ENCODE measurements around the gene NDE1.
"Not testable (repeated sequence)": the region's sequence is repeated elsewhere in the genome, so short reads cannot be mapped to it uniquely, and the experiment has no call there.

NDE1 gene

DNA sequence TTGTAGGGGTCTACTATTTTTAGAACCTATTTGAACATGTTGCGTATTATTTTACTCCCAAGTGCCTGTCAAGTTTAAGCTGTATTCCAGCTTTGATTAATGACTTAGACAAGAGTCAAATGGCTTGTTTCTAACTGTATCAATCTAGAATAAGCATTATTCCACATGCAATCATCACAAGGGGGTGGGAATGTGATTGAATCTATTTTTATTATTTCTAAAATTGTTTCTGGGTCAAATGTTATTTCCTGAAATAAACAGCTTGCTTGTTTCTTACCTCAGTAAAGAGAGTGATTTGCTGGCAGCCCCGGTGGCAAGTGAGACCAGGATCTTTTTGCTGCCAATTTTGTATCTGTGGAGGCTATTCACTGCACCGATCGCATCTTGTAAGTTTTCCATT is 28.6 kb upstream of the NDE1 start:
- no peak for DNase-seq

DNA sequence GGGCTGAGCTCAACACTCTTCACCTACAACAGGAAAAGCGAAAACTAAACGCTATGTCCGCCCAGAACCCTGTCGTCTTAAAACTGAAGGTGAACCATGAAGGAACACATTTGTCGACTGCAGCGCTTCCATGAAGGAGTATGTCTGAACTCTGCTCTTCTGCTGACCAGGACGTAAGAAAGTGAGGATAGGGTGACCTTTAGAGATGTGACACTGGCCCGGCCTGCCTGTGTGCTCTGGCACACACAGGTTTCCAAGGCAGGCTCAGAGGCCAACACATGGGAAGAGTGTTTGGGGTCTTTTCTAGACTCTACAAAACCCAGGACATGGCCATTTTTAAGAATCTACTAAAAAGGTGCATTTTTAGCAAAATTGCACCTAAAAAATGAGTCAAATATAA is 28.2 kb upstream of the NDE1 start:
- no peak for DNase-seq

DNA sequence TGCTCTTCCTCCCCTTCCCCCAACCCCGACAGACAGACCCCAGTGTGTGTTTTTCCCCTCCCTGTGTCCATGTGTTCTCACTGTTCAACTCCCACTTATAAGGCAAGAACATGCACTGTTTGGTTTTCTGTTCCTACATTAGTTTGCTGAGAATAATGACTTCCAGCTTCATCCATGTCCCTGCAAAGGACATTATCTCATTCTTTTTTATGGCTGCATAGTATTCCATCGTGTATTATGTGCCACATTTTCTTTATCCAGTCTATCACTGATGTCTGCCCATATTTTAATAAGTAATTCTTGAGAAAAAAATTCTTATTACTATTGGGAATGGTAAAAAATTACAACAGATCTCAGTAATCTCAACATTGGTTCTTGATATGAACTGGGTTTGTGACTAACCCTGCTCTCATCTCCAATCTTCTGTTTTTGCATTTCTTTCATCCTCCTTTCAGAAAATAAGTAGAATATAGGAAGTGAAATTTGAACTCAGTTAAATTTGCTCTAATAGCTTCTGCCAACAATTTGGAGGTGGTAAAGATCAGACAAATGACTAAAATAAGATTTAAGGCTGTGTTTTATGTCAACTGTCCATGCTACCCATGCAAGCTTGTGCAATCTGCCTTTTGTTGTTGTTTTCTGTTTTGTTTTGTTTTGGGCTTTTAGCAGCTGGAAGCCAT is 18.2 kb upstream of the NDE1 start:
- no peak for DNase-seq

DNA sequence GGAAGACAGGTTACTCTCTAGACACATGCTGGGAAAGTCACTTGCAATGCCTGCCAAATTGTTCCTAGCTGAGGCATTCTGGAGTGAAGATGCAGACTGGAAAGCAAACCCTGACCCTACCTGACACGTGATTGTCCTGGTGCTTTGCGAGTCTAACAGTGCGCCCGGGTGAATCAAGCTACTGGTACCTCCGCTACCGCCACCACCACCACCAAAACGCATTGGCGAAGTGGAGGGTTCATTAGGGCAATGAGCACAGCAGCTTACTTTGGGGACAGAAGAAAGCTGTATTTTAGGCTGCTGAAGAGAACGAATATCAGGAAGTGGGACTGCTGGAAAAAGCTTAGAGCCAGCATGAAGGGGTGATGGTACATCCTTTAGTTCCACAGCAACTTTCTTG is 14.1 kb upstream of the NDE1 start:
- no peak for DNase-seq

DNA sequence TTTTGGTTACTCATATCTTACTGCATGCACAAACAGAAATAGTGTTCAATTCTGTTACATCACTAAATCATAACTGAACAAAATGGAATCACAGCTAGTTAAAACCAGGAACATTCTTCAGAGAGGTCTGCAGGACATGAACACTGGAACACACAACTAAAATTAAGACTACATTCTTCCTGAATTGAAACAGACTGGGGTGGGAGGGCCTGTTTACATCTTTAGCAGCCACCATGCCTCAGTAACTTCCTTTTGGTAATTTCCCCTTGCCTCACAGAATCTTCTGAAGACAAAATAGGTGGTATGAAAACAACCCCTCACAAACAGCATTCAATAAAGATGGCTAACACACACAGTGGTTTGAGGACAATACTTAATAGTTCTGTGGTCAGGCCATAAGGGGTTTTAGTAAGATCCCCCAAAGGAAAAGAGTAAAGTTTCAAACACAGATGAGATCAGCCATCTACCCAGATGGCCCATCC is 13.6 kb upstream of the NDE1 start:
- DNase-seq = no peak

DNA sequence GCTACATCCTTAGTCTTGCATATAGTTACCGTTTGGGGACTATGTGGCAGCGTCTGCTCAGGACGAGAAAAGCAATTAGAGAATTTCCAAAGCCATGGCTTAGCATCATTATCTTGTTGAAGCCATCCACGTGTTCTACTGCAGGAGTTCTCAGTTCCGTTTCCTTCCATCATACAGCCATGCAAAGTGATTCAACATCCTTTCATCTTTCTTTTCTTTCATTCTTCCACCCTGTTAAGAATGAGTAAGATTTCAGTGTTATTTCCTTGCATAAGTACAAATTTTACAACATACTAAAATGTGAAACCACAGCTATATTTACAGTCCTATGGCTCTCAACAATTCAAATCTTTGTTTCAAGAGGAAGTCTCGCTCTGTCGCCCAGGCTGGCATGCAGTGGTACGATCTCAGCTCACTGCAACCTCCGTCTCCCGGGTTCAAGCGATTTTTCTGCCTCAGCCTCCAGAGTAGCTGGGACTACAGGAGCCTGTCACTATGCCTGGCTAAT is 10.9 kb upstream of the NDE1 start:
- no peak for DNase-seq

DNA sequence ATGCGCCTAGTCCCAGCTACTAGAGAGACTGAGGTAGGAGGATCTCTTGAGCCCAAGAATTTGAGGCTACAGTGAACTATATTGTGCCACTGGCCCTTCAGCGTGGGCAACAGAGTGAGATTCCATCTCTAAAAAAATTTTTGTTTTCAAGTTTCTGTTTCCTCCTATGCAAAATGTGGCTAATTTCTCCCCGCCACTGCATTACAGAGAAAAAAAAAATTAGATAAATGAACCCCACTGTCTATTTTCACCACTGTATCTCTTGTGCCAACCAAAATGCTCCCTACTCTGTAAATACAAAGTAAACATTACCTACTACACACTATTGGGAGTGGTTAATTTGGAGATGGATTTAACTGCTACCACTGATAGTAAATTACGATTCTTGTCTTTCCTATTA is 9.1 kb upstream of the NDE1 start:
- no peak for DNase-seq

DNA sequence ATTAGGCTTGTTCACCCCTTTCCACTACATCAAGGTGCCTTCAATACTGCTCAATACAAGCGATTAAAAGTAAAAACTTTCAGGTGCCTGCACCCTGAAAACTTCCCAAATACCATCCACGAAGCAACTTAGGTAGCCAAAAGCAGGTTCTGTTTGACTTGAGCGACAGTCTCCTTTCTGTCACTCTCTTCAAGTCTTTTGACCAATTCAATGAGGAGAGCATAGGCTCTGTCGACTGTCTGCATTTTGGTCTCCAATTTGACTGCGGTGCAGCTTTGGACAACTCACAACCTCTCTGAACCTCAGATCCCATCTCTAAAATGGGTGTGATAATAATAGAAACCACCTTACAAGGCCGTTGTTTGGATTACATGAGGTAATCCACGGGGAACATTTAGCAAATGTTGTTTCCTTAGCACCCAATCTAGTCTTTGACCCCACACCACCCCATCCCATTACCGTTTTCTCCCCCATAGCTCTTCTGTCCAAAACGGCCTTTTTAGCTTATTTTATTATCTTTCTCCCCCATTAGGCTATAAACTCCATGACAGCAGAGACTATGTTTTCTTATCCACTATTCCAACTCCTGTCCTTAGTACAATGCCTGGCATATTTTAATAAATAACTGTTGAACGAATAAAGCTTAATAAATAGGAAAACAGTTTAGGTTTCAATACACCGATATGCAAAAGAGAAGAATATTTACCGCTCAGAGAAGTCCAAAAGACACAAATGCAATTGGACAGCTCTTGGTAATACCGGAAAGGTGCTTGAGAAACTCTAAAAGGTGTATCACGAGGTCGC is 8.1 kb upstream of the NDE1 start:
- no peak for DNase-seq

DNA sequence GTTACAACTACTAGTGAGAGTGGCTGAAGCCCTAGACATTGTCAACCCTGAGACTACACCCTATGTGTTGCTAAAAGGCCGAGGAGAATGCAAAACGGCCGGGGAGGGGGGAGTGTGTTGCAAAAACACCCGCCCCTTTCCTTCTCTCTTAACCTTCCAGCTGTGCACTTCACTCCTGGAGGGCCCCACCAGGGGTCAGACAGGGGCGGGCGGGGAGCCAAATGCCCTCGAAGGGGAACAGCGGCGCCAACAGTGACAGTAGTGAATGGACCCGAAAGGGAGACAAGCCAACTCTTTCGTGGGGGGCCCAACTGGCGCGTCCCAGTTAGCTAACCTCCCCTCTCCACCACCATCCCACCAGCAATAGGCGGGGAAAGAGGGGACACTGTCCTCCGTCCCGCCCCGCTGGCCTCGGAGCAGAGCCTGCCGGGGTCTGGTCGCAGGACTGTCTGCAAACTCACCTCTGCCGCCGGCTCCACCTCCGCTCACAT is 7.4 kb upstream of the NDE1 start:
- DNase-seq = peak; percentile 56 to 64

DNA sequence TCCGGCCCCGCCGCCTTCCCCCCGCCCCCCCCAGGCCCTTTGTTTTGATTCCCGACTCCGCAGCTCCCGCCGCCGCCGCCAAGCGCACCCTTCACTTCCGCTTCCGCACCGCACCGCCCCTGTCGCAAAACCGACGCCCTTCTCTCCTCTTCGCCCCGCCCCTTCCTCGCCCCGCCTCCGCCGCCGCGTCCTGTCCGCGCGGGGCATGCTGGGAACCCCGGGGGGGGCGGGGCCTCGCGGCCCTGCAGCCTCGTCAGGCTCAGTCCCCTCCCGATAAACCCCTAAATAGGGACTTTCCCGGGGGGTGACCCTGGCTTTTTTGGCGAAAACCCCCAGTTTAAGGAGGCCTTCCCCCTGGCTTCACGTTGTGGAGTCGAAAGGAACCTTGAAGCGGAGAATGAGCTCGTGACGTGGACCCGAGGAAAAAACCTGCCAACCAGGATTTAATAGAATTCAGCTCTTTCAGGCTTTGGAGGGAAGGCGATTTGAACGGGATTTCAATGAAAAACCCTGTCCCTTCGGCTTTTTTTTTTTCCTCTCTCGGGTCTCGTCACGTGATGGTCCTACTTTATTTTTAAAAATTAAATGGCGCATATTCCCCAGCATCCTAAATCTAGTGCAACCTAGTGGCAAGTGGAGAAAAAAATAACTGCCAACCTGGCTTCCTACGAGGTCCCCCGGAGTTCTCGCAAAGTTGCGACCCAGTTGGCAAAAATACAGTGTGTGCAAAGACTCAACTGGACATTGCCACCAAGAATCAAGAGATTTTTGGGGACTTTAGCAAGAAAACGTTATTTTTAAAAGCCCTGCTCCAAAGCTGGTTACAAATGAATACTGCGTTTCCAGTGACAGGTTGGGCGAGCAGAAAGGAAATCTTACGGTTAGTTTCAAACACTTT is 6.7 kb upstream of the NDE1 start, which contains the start of gene MARF1:
MARF1 (minus strand) TSS at position 107 of the 898 bp plus-strand sequence. CDS start 3,921 bp downstream, outside the sequence.
- DNase-seq = peak; percentile 77 to 81

DNA sequence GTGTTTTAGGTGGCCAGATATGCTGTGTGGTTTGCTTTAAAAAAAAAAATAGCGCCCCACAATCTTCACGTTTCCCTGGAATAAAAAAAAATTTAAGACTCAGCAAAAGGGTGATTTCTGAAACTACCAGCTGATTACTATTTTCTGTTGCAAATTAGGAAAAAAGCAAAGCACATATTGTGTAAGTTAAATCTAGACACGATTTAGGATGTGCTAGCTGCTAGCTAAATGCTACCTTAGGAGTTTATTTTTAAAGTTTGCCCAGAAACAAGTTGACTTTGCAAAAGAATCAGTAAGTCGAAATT is 6.1 kb upstream of the NDE1 start:
- no peak for DNase-seq

DNA sequence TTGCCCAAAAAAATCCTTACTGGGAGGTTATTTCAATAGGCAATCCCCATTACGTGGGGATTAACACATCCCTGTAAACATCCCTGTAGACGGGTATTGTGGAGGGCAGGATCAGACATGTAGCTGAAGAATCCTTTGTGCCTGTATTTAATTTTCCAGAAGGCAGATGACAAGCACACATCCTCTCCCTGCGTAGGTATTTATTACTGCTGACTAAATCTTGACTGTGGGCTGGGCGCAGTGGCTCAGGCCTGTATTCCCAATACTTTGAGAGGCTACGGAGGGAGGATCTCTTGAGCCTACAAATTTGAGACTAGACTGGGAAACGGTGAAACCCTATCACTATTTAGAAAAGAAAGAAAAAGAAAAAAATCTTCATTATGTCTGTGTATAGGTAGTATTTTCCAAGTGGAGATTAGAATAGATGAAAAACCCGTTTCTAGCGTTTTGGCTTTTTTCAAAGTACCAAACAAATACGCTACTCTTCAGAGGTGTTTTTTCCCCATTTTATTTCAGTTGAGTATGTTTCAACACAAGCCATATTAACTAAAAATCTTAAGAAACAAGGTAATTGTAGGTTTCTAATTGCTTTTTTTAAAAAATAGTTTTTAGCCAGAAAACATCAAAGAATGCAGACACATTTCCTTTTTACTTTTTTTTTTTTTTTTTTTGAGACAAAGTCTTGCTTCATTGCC is 5.6 kb upstream of the NDE1 start:
- DNase-seq = no peak

DNA sequence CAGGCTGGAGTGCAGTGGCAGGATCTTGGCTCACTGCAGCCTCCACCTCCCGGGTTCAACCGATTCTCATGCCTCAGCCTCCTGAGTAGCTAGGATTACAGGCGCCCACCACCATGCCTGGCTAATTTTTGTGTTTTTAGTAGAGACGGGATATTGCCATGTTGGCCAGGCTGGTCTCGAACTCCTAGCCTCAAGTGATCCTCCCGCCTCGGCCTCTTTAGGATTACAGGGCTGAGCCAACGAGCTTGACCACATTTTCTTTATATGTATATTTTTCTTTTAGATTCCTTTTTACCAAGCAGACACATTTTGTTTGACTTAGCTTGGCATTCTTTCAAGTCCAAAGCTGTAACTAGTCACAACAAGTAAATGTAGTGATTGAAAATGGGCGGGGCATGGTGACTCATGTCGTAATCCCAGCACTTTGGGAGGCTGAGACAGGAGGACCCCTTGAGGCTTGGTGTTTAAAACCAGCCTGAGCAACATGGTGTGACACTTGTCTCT is 5.0 kb upstream of the NDE1 start:
- DNase-seq = not testable (repeated sequence)

DNA sequence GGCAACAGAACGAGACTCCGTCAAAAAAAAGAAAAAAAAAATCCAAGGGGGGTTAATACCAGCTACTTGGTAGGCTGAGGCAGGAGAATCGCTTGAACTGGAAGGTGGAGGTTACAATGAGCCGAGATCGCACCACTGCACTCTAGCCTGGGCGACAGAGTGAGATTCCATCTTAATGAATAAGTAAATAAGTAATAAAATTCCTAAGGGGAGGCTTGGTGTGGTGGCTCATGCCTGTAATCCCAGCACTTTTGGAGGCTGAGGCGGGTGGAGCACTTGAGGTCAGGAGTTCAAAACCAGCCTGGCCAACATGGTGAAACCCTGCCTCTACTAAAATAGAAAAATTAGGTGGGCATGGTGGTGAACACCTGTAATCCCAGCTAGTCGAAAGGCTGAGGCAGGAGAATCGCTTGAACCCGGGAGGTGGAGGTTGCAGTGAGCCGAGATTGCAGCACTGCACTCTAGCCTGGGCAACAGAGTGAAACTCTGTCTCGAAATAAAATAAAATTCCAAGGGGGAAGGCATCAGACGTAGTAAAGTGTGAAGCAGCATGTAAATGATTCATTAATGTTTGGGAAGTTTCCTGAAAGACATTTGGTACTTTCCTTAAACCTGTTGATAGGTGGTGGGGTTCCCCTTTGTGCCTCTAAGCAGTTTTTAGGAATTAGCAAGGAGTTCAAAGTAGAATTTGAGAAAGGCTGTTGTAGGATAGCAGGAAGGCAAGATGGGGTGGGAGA is 3.3 kb upstream of the NDE1 start:
- not testable (repeated sequence) for DNase-seq

DNA sequence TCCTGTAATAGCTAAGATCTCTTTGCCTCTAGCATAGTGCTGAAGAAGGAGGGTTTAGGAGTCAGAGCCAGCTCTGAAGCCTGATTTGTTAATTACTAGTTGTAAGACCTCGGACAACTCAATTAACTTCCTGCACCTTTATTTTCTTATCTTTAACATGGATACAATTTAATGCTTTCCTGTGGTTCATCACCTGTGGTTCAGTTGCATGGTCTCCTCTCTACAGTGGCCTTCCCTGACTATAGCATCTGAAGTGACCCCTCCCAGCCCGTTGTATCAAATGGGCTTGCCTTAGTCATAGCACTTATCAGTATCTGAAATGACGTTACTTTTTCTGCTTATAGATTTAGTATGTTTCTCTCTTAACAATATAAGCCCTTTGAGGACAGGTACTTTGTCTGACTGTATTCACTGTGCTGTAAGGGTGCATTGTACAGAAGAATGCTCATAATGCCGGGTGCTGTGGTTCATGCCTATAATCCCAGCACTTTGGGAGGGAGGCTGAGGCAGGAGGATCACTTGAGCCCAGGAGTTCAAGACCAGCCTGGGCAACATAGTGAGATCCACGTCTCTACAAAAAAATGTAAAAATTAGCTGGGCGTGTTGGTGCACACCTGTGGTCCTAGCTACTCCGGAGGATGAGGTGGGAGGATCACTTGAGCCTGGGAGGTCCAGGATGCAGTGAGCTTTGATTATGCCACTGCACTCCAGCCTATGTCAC is 2.6 kb upstream of the NDE1 start:
- no peak for DNase-seq

DNA sequence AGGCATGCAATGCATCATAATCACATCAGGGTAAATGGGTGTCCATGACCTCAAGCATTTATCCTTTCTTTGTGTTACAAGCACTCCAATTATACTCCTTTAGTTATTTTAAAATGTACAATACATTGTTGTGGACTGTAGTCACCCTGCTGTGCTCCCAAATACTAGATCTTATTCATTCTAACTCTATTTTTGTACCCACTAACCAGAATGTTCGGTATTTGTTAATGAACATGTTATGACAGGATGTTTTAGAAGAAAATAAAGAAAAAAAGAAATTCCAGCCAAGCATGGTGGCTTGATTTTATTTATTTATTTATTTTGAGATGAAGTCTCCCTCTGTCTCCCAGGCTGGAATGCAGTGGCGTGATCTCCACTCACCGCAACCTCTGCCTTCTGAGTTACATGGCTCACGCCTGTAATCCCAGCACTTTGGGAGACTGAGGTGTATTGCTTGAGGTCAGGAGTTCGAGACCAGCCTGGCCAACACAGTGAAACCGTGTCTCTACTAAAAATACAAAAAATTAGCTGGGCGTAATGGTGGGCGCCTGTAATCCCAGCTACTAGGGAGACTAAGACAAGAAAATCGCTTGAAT is 1.8 kb upstream of the NDE1 start:
- no peak for DNase-seq

DNA sequence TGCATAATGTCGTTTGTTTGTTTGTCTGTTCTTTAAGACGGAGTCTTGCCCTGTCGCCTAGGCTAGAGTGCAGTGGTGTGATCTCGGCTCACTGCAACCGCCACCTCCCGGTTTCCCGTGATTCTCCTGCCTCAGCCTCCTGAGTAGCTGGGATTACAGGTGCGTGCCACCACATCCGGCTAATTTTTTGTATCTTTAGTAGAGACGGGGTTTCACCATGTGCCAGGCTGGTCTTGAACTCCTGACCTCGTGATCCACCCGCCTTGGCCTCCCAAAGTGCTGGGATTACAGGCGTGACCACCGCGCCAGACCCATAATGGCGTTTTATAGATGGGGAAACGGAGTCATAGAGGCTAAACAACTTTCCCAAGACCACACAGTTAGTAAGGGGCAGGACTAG is 734 bp upstream of the NDE1 start:
- DNase-seq = not testable (repeated sequence)

DNA sequence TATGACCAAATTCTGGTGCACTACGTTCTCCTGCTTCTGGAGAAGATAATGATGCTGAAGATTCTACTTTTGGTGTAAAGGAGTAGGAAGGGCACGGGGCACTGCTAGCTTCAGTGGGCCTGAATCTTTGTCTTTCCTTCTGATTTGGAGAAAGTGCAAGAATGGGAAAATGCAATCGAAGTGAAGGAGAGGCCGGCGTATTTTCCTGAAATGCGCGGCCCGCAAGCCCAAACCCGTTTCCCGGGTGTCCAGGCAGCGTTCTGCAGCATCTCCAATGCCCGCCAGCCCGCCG is 372 bp upstream of the NDE1 start:
- DNase-seq = no peak

DNA sequence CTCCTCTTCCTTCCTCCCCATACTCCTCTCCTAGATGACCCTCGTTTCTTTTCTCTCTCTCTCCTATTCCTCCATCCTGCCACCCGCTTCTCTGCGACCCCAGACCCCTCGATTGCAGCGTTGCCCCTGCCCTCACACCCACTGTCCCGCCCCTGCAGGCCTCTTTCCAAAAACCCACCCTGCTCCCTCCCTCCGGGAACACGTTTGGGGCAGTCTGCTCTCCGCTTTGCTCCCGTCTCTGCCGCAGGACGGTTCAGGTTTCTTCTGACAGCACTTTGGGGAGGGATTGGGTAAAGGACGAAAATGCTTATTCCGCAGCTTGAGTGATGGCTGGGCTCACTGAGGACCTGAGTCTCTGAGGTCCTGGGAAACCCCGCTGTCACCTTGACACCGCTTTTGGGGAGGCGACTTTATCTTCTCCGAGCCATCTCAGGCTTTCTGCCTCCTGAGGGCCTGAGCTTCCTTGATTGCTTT is 690 bp downstream of the NDE1 start:
- no peak for DNase-seq

DNA sequence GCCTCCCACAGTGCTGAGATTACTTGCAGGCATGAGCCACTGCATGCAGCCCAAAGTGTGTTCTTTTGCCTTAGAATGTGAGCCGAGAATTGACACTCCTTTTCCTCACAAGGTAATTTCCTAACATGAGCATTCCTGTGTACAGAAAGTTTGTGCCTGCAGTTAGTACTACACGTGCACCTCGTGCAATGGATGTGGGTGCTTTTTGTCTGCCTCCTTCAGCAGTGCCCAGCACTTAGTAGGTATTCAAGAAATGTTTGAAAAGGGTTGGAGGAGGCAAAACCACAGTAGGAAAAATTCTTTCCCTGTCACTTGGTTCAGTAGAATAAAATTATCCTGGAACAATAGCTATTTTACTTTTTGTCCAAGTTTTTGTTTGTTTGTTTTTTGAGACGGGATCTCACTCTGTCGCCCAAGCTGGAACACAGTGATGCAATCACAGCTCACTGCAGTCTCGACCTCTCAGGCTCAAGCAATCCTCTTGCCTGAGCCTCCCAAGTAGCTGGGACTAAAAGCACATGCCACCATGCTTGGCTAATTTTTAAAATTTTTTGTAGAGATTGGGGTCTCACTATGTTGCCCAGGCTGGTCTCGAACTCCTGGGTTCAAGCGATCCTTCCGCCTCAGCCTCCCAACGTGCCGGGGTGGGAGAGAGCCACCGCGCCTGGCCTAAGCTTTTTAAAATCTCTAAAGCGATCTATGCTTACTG is 2.4 kb downstream of the NDE1 start:
- no peak for DNase-seq

Data from AML-193 (cell line).